HG02588 (cell line): Measurements from ENCODE around the gene MAGEB18.

Experiments
- ATAC-seq: cut with Tn5 transposase; IDR thresholded peaks from one replicate; pipeline ENCODE4 v1.9.1; 2021; ENCODE audit warnings: mild to moderate bottlenecking, moderate library complexity; ENCODE audit not compliant: unreplicated experiment

The MAGEB18 gene

DNA sequence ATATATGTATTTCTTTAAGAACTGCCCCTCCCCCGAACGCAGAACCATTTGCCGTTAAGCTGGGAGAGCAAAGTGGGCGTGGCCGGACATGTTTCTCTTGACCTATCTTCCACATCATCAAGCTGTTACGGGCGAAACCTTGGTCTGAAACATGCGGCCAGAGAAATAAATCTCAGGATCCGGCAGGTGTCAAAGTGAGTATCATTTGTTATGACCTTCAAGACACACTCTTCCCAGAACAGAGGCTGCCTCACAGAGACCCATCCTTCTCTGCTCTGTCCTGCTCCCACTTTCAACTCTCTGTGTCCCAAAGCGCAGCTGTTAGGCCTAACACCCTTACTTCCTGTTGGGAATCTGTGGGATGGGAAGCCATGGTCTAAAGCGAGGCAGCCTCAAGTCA is at the start of gene MAGEB18:
TSS of gene MAGEB18 (plus strand) at position 70 of the 400 bp plus-strand sequence. CDS start 643 bp downstream, outside the sequence.
- no peak for ATAC-seq

DNA sequence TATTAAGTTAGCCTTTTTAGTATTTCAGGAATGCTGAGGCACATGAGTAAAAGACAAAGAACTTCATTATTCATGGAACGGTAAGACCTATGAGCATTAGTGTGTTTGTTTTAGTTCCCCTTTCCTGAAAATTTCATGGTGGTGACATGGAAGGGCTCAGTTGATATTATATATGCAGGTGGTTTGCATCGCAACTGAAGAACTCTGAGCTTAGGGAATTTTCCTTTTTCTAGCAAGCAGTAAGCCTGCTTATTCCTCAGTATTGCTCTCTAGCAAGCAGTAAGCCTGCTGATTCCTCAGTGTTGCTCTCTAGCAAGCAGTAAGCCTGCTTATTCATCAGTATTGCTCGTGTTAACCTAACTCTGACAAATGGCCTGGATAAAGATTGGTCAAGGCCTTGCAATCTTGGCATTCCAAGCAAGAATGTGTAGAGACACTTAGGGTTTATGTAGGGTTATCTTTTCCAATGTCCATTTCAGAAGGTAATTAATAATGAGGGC is 37.7 kb upstream of the MAGEB18 start:
- no peak for ATAC-seq

DNA sequence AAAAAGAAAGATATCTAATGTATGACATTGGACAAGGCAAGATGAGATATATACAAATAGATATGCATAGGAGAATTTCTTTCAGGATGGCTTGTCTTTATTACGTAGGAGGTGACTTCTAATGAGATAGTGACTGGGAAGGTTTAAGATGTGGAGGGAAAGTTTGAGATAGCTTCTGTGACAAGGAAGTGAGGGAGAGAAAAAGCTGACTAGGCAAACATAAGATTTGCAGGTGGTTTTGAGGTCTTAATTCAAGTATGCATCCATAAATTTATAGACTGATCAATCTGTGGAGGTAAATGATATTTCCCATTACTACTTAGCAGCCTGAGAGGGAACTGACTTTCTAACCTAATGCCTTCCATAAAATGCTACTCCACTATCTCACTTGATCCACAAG is 29.0 kb upstream of the MAGEB18 start:
- no peak for ATAC-seq

DNA sequence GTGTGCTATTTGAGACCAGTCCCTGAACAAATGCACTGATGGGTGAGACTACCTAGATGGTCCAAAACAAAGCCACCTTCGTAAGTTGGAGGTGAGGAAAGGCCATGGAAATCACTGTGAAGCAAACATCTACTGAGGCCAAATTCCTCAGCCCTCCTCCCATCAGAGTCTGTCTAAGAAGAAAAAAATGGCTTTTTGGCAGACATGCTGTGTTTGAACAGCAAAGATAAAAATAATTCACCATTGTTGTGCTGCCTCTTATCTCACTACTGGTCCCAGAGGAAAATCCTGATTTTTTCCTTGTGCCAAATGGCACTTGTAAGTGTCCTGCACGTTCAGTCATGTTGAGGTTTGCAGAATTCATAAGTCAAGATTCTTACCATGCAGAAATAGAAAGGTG is 7.9 kb downstream of the MAGEB18 start:
- ATAC-seq, result no peak

DNA sequence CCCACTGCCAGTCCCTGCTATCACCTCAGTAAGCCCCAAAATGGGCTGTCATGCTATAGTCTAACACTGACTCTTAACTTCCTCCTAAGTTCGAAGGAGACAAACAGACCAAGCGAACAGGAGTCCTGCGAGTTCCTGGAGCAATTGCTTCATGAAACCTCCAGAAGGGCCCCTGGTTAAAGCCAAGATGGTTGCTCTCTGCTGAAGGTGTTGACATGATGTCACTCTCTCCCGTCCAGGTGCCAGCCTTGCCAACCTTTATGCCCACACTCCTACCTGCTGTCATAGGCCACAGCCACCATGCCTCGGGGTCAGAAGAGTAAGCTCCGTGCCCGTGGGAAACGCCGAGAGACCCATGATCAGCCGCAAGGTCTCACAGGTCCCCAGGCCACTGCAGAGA is 22.2 kb downstream of the MAGEB18 start, which contains the start of gene MAGEB6B:
TSS of gene MAGEB6B (plus strand) at position 301 of the 400 bp plus-strand sequence. CDS start at position 301, 0 bp downstream.
- no peak for ATAC-seq
